ENCODE measurements around the gene SH3GL1. TPM values are rescaled to one million over a fixed set of nuclear protein-coding genes. Genes with fewer than 3 reads are reported as not detected.

Gene SH3GL1
- total and polyA plus RNA-seq, 9 of the 15 experiments (the other 6 are each of a cell fraction or from before 2014, with no cell fraction given), result 1.7 to 75.3 (median 25.7) TPM

- no peak for TF ChIP-seq USF1 (CRISPR knock-in tag; IDR thresholded peaks at IDR 0.05)
Observed at GRCh38 chr19:4432918-4433506, 32.7 kb upstream of the SH3GL1 start (continued).

GRCh38 chr19:4431808-4432674 is 31.7 kb upstream of the SH3GL1 start:
- in situ Hi-C loops (cut with MboI) (no loop called here), intact Hi-C loops (cut with micrococcal nuclease) (no loop called here)
- no TSS peak for BruUV-seq (replicated peaks)
- no peaks in the 10 kb centered on the region for H3K9me3 ChIP-seq (replicated peaks; ENCODE audit: control insufficient read depth, insufficient read depth, low read depth, low read length)
- POLR2A ChIA-PET, result interaction anchor here (0.6 to 0.7 kb wide), 3 partner anchors 12 to 153 kb away, joined by 3 read pairs; no protein-coding TSS in a partner anchor
- peaks cover 0 to 2% of the 10 kb centered on the region in 2 experiments; a peak in 1 of 5 replicates for H3K4me1 ChIP-seq (replicated peaks in 1 of 2; ENCODE audit: control insufficient read depth in 2 of 2, insufficient read depth in 2 of 2, low read length in 2 of 2)
- DNase-seq (ENCODE audit: extremely low read depth in 1 of 4, low spot score in 3 of 4) (no peak), ATAC-seq (no peak), FAIRE-seq (no peak)
- H3K36me3 ChIP-seq (ENCODE audit: control insufficient read depth, insufficient read depth, low read length), result peaks cover 85% of the 10 kb centered on the region; the same call in 2 of the 3 replicates
- 89% methylated on average over 24 of the region's 26 CpGs for WGBS (ENCODE audit: insufficient coverage, low coverage, missing lambda C conversion rate)
- peaks cover 2% of the 10 kb centered on the region; the same call in 1 of the 3 replicates for H3K79me2 ChIP-seq (ENCODE audit: control insufficient read depth, insufficient read depth, low read length)
- peaks cover 4% of the 10 kb centered on the region for H3K9me1 ChIP-seq (ENCODE audit: control insufficient read depth, insufficient read depth, low read length)
- H4K20me1 ChIP-seq (replicated peaks; ENCODE audit: control insufficient read depth, insufficient read depth, low read length), result no peaks in the 10 kb centered on the region
- H3K27ac ChIP-seq (ENCODE audit: extremely low read depth, low read depth, low read length), result no peak overlapping the region
- H3K27me3 ChIP-seq (ENCODE audit: control insufficient read depth in 2 of 2, insufficient read depth in 2 of 2, low read length in 2 of 2), result no peaks in the 10 kb centered on the region
- CTCF ChIA-PET (ENCODE audit: low intra/inter-chr PET ratio), result no interaction called here
- no peak overlapping the region for H2AFZ ChIP-seq (ENCODE audit: low read depth, low read length)
- no peak overlapping the region for H3K4me3 ChIP-seq
- no peak overlapping the region for H3K4me2 ChIP-seq (ENCODE audit: insufficient read depth, low read length)
- peak overlapping the region in 1 of 2 experiments; percentile 35; a peak in 1 of 4 replicates for H3K9ac ChIP-seq (ENCODE audit: insufficient read depth in 1 of 2, low read depth in 2 of 2, low read length in 2 of 2)
- TF ChIP-seq HMBOX1 (IDR thresholded peaks at IDR 0.05), result no peak
- TF ChIP-seq ESRRB (CRISPR knock-in tag; IDR thresholded peaks at IDR 0.05; ENCODE audit: borderline replicate concordance), result no peak
- no peak for TF ChIP-seq HDAC3 (IDR thresholded peaks at IDR 0.05; ENCODE audit: borderline replicate concordance, partially characterized antibody)
- no peak for TF ChIP-seq THAP7 (CRISPR knock-in tag; IDR thresholded peaks at IDR 0.05)
- TF ChIP-seq SUPT5H (IDR thresholded peaks at IDR 0.05), result 0 out of 2 replicates have a peak, but pooled peaks have one; percentile 19
- no peak for TF ChIP-seq USF2 (CRISPR knock-in tag; IDR thresholded peaks at IDR 0.05)
- no peak for TF ChIP-seq HSF4 (CRISPR knock-in tag; IDR thresholded peaks at IDR 0.05; ENCODE audit: borderline replicate concordance)
- no peak for TF ChIP-seq SLC30A9 (CRISPR knock-in tag; IDR thresholded peaks at IDR 0.05)
- no peak for TF ChIP-seq PCBP1 (IDR thresholded peaks at IDR 0.05; ENCODE audit: low read depth, low read length, poor library complexity, severe bottlenecking)
- TF ChIP-seq TAF7 (tag; IDR thresholded peaks at IDR 0.05), result no peak
- TF ChIP-seq TCF3 (CRISPR knock-in tag; IDR thresholded peaks at IDR 0.05), result no peak
- no peak for TF ChIP-seq RAD51 (IDR thresholded peaks at IDR 0.05; ENCODE audit: borderline replicate concordance, low read depth)
- TF ChIP-seq RBM34 (IDR thresholded peaks at IDR 0.05; ENCODE audit: borderline replicate concordance, insufficient read depth, low read length), result no peak
- TF ChIP-seq CREM (IDR thresholded peaks at IDR 0.05; ENCODE audit: low read depth), result no peak
- 0 out of 2 replicates have a peak, but pooled peaks have one; percentile 12 for TF ChIP-seq EGR1 (conservative IDR thresholded peaks at IDR 0.05)
- no peak for TF ChIP-seq MED1 (CRISPR knock-in tag; IDR thresholded peaks at IDR 0.05; ENCODE audit: borderline replicate concordance)

Measured in K562 (cell line).